ENCODE data around the gene ACAD10.
"Not testable (repeated sequence)": the region's sequence is repeated elsewhere in the genome, so short reads cannot be mapped to it uniquely, and the experiment has no call there.

The ACAD10 gene

GRCh38 chr12:111685811-111686573 is at the start of gene ACAD10, which contains the start of gene BRAP:
ACAD10 (plus strand) TSS chr12:111686053; CDS start chr12:111692710, 6,657 bp downstream.
BRAP (minus strand) TSS chr12:111685956; CDS start chr12:111685792, 164 bp downstream.
- DNase-seq (ENCODE audit: low read depth): peak; percentile 87

DNA sequence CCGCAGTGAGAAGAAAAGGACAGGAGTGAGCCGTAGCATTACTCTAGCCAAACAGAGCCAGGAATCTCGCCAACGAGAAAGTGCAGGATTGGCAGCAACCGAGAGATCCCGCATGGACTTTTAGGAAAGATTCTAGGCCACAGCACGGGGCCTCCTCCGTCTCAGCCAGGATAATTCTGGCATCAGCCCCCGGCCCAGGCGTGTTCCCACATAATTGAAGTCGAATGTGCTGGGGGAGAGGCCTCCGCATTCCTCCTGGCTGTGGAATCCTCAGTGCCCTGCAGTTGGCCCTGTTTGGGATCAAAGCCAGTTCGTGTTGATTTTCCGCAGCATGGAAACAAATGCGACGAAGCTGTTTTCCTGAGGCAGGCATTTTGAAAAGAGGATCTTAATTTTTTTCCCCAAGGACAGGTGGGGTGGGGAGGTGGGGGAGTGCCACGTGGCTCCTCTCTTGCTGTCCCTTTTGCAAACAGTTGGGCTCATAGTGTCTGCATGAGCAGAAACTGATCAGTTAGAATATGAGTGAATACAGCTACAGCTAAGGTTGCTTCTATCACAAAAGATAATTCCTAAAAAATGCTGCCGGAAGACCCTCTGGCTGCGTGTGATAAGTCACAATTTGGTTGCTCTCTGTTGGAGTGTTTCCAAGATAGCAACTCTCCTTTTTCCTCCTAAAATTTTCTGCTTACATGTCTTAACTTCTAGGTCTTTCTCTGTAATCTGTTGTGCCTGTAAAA is 49.5 kb upstream of the ACAD10 start:
- DNase-seq (ENCODE audit: low read depth): no peak

DNA sequence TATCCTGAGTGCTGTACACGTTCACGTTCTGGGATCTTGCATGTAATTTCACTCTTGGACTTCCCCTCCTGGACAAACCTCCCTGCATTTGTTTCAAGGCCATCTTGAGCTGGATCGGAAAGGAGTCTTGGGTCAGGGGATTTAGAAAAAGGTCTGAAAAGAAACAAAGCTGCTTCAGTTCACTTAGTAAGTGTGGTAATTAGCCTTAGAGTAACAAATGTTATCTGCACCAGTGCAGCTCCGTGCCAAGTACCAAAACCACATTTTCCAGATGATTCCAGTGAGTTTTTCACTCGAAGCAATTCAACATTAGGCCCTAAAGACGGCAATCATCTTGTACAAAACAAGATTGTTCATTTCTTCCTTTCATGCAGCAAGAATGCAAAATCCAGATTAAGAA is 47.3 kb upstream of the ACAD10 start:
- no peak for DNase-seq (ENCODE audit: low read depth)

DNA sequence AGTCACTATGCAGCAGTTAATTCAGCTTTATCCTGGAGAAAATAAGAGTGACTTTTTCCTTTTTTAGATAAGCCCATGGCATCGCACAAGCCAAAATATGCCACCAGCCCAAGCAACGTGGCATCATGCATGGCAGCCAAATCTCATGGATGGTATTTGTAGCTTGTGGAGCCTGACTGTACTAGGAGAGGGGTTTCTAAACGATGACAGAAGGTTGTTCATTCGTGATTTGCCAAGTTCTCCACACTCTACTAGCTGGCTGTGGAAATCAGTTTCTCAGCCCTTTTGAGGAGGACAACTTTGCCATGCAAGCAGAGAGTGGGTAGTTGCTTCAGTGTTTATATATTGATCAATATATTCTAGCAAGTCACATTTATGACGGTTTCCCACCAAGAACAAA is 45.3 kb upstream of the ACAD10 start:
- no peak for DNase-seq (ENCODE audit: low read depth)

DNA sequence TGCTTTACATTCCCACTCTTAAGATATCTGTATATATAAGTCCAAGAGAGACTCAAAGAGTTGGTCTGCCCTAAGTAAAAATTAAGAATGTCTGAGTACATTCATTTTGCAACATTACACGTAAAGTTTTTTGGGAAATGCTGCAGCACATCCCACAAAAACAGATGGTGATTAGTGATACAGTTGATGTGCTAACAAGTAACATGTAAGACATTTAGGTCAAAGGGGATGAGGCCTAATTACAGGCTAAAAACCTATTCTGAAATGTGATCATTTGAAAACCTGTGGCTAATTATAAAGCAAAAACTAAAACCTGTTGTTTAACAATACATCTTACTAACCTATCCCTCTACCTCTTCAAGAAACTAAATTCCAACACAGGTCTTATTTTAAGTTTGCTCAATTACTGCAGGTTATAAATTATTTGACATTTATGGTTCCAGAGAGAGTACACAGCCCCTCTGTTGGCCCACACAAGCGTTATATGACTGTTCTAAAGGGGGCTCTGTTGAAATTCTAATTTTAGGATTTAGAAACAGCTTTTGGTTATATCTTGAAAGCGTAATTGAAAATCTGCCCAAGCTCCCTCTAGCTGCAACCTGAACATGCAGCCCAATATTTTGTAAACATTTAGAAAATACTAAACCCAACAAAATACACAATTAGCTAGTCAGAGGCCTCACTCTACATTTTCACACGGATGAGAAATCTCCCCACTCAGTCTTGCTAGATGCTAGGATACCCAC is 43.0 kb upstream of the ACAD10 start:
- no peak for DNase-seq (ENCODE audit: low read depth)

DNA sequence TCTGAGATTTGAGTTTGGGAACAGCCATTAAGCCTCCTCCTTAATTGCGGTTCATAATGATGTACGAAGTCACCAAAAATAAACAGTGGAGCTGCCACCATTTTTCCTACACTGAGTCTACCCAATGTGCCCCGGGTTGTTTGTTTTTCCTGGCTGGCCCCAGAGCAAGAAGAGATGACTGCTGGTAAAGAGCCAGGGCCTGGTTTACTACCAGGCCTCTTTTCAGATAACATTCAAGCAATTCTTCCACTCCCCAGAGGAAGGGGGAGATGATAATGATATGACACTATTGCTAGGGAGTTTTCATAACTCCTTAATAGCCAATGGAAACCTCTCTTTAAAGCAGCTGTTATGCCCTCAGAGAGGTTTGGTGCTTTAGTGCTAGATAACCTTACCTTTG is 42.4 kb upstream of the ACAD10 start:
- no peak for DNase-seq (ENCODE audit: low read depth)

GRCh38 chr12:111645433-111645832 is 40.4 kb upstream of the ACAD10 start:
- no peak for DNase-seq (ENCODE audit: low read depth)

GRCh38 chr12:111650912-111651311 is 34.9 kb upstream of the ACAD10 start:
- no peak for DNase-seq (ENCODE audit: low read depth)

DNA sequence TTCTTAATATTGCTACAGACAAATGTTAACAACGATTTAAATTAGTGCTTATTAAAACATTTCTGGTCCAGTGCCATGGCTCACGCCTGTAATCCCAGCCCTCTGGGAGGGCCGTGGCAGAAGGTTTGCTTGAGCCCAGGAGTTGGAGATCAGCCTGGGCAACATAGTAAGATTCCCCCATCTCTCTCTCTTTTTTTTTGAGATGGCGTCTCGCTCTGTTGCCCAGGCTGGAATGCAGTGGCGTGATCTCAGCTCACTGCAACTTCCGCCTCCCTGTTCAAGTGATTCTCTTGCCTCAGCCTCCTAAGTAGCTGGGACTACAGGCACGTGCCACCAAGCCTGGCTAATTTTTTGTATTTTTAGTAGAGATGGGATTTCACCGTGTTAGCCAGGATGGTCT is 33.3 kb upstream of the ACAD10 start:
- DNase-seq (ENCODE audit: low read depth): not testable (repeated sequence)

DNA sequence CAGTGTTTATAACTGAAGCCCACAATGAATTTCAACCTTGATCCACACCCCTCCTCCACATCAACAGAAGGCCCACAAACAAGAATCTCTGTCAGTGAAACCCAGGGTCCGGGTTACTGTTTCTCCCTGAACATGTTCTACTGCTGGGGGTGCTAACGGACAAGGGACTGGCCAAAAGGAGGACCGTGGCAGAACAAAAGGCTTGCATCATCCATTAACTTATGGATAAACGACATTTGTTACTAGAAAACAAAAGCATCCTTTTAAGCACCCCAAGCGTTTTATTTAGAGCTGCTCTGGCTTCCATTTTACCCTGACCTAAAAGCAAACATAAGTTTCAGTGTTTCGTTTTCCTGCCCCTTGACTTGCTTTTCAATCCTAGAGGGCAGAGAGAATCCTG is 32.3 kb upstream of the ACAD10 start:
- DNase-seq (ENCODE audit: low read depth): no peak

GRCh38 chr12:111655356-111655755 is 30.5 kb upstream of the ACAD10 start:
- DNase-seq (ENCODE audit: low read depth): no peak

- no peak for DNase-seq (ENCODE audit: low read depth)
Observed at GRCh38 chr12:111656016-111656415, 29.8 kb upstream of the ACAD10 start.

DNA sequence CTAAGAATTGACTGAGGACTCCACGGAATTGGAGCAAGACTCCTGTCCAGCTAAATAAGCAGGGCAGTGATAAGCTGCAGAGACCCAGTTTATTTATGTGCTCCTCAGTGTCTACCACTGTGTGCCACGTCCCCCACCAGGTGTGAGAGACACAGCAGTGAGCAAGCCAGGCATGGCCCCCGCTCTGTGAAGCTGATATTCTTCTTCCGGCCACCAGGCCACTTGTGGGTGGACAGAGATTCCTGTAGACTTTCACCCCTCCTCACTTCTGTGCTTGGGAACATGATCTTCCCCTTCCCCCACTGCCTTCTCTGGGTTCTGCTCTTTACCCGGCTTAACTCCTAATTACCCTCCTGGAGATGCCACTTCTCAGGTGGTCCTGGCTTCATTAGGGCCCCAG is 21.4 kb upstream of the ACAD10 start:
- DNase-seq (ENCODE audit: low read depth): no peak

- DNase-seq (ENCODE audit: low read depth): no peak
Observed at GRCh38 chr12:111664961-111665865, 20.6 kb upstream of the ACAD10 start.

DNA sequence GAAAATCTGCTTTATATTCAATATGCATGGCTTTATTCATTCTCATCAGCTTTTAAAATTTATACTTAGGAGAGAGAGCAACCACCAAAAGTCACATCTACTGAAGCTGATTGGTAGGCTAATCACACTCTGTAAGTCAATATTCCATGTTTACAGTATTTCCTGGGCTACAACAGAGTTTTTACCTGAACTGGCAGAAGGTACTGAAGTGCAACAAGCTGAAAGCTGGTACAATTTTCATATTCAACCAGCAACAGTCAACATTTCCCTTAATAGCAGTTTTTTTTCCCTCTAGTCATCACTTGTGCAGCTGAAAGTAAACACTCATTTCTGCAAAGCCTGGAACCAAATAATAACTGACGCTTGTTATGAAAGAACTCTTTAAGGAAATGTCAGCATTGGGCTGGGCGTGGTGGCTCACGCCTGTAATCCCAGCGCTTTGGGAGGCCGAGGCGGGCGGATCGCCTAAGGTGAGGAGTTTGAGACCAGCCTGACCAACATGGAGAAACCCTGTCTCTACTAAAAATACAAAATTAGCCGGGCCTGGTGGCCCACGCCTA is 13.0 kb upstream of the ACAD10 start:
- DNase-seq (ENCODE audit: low read depth): no peak

DNA sequence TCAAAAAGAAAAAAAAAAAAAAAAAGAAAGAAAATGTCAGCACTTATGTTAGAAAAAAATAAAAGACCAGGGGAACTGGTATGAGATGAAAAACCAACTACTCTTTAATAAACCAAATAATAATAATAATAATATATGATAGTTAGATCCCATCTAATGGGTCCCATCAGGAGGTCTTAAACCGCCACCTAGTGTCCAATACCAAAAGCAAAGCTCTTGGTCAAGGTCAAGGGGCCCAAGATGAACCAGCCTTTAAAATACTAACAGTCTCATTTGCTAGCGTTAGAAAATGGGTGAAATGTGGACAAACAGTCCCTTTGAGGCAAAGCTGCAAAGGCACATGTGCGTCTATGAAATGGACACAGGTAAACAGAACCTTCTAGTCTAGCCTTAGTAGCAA is 12.3 kb upstream of the ACAD10 start:
- no peak for DNase-seq (ENCODE audit: low read depth)

GRCh38 chr12:111677186-111677585 is 8.7 kb upstream of the ACAD10 start:
- DNase-seq (ENCODE audit: low read depth): no peak

- DNase-seq (ENCODE audit: low read depth): not testable (repeated sequence)
Observed at GRCh38 chr12:111684485-111685198, 1.2 kb upstream of the ACAD10 start.

DNA sequence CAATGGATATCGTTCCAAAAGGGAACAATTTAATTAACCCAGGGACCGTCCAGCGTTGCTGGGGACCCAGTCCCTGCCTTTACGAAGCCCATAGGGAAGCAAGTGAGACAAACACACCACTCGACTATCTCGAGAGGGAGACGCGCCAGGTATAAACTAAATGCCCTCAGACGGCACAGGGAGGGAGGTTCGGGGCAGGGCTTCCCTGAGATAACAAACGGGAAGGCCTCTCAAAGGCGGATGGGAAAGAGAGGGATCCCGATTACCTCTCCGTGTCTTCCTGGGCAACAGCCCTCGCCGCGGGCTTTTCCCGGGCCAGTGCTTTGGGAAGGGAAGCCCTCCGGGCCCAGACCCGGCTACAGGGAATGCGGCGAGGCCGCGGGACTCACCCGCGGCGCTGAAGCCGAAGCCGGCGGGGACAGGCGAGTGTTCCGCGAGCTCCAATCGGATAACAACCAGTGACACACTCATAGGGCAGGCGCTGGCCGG is 487 bp upstream of the ACAD10 start:
- DNase-seq (ENCODE audit: low read depth): no peak

DNA sequence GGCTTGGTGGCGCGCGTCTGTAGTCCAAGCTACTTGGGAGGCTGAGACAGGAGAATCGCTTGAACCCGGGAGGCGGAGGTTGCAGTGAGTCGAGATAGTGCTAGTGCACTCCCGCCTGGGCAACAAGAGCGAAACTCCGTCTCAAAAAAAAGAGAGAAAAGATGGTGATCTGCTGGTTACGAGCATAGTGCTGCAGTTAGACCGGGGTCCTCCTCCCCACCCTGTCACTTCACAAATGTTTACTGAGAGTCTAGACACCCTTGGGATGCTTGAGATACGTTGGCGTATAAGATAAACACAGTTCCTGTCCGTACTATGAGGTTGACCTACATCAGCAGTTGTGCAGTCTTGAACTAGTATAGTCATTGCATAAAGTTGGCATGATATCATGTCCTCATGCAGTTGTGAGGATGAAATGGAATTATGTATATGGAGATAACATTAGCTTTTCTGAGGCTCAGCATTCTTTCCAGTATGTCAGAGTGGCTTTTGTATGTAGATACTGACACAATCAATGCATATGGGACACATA is 787 bp downstream of the ACAD10 start:
- no peak for DNase-seq (ENCODE audit: low read depth)

Measured in activated T-helper 9 cell treated with anti-CD3 and anti-CD28 coated beads, Interleukin-2, amount 50 U/mL, for 16 hours (primary cell).